Stimulated activated CD4-positive, alpha-beta T cell treated with anti-CD3 and anti-CD28 coated beads, Interleukin-1b, Interleukin-23, amount 100 ng/mL, for 48 hours (primary cell): Measurements from ENCODE around the gene NEUROD4.
"Not testable (repeated sequence)": the region's sequence is repeated elsewhere in the genome, so short reads cannot be mapped to it uniquely, and the experiment has no call there.

Source experiments
- DNase-seq: peaks from one replicate; pipeline ENCODE4 v3.0.0-alpha.2; 2020

Gene NEUROD4, protein sequence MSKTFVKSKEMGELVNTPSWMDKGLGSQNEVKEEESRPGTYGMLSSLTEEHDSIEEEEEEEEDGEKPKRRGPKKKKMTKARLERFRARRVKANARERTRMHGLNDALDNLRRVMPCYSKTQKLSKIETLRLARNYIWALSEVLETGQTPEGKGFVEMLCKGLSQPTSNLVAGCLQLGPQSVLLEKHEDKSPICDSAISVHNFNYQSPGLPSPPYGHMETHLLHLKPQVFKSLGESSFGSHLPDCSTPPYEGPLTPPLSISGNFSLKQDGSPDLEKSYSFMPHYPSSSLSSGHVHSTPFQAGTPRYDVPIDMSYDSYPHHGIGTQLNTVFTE

DNA sequence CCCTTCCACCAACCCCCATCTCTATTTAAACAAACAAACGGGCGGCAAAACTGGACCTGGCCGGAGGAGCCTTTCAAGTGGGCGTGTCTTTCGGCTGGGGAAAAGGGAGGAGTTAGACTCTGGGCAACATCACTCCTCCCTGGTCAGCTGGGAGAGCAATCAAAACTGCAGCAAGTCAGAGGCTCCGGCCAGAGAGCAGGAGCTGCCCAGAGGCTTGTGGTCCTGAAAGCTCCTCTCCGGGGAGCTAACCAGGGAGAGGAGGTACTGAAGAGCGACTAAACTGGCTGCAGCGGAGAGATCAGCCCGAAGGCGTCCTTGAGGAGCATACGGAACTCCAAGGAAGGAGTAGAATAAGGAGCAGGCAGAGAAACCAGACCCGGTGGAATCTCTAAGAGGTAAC, at the start of gene NEUROD4:
Gene NEUROD4 (plus strand): TSS at position 191 of the 400 bp plus-strand sequence. CDS start 6,466 bp downstream, outside the sequence.
- DNase-seq, result peak; percentile 6

DNA sequence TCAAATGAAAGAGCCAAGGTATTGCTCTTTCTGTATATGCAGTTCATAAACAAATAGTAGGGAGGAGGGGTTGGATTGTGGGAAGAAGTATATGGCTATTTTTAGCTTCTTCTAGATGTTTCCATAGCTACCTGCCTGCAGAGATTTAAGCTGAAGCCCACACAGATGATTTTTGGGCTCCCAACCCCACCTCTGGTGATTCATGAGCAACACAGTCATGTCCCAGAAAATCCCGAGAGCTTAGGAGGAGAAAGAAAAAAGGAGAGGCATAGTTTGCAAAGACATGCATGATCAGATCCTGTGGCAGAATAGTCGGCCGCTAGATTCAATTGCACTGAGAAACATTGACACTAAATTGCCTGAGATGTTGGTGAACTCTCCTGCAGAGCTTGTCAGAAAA, 49.0 kb upstream of the NEUROD4 start:
- no peak for DNase-seq

DNA sequence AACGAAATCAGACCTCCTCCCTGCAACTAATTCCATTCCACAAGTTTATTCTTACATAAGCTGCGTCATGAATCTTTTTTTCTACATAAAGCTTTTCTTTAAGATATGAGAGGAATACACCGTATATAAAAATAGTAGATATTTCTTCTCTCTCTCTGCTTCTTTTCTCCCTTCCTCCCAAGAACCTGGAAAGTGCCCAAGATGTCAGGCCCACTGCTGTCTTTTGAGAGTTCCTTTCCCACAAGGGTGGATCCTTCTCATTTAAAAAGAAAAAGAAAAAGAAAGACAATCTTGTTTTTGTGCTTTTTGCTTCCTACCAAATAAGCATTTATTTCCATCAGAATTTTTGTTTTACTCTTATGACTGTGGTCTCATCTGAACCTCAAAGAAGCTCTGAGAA, 46.2 kb upstream of the NEUROD4 start:
- no peak for DNase-seq

DNA sequence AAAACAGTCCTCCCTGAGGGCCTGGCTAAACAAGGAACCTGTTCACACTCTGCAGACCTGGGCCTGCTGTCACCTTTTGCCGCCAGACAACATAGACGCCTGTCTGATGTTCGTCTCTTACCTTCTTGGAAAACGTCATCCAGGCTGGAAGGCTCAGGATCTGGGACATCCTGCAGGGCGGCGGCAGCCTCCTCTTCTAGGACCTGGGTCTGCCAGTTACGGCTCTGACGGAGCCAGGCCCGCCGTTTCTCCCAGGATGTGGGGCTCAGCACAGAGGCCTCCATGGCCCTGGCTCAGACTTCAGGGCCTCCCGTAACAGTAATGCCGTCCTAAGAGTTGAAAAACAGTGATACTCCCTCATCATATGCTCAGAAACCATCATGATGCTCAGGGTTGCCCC, 45.5 kb upstream of the NEUROD4 start:
- no peak for DNase-seq

DNA sequence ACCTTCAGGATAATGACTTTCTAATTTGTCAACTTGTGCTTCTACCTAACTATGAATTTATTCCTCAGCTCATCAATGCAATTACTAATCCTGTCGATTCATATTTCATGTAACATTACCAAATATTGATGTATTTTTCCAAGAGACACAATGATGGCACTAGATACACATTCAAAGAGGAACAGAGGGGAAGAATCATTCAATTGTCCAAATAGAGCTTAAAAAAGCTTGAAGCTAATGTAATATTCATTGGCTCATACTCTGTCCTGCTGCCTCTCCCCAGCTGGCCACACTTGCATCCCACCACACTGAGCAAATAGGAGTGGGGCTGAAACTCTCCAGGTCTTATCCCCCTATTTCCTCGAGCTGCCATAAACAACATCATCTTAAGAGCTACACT, 44.5 kb upstream of the NEUROD4 start:
- no peak for DNase-seq

DNA sequence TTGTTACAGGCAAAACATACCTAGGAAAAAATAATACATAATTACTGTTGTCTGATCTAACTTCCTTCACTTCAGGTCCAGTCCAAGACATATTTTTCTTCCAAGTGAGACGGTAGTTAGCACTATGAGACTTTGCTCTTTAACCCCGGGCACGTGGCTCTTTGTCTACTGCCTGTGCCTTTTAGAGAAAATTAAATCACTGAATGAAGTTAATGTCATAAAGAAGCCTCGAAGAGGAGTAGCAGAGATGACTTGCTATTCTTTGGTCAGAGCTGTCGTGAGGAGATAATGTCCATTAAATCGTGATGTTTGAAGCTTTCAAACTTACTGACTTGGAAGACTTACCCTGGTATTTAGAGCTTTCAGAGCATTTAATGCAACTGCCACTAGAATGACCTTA, 43.9 kb upstream of the NEUROD4 start:
- no peak for DNase-seq

DNA sequence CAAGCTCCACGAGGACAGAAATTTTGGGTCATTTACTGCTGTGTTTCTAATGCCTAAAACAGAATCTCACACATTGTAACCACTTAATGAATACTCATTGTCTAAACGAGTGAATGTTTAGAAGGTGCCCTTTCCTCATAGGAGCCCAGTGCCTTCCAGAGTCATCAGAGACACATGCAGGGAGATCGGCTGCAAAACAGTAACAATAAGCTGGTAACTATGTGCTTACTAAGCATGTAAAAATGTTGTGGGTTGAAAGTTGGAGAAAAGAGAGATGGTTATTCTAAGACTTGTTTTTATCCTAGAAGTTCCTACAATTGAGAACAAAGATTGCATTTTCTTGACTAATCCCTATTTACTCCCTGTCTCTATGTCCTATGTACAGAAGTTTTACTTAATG, 42.6 kb upstream of the NEUROD4 start:
- no peak for DNase-seq

DNA sequence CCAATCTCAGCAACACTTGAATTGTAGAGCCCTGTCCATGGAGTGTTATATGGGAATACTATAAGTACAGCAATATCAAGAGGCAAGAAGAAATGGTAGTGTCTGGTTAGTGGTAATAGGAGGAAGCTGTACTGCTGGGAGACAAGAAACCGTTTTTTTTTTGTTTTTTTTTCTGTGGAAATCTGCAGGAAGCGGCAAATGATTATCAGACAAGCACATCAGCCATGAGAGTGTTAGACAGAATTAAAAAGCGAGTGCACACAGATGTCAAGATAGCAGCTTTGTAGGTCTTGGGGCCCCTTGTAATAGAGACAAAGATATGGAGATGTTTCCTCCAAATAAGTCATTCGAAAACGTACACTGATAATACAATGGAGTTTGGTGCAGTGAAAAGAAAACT, 41.9 kb upstream of the NEUROD4 start:
- DNase-seq, result no peak

DNA sequence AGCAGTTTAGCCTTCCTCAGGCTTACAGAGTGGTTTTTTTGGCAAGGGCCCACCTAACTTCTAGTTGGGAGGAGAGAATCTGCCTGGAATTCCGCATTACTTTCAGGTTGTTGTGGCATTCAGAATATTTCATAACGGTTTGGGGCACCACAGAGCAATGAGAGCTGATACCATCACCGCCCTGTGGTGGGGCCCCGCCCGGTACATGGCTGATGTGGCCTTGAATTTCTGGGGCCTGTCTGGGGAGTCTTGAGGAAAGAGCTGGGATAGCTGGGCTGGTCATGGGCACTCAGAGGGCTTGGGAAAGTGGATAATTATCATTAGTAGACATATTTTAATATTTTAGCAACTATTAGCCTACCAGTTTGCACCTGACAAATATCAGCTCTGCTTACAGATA, 39.4 kb upstream of the NEUROD4 start:
- DNase-seq, result peak; percentile 35

DNA sequence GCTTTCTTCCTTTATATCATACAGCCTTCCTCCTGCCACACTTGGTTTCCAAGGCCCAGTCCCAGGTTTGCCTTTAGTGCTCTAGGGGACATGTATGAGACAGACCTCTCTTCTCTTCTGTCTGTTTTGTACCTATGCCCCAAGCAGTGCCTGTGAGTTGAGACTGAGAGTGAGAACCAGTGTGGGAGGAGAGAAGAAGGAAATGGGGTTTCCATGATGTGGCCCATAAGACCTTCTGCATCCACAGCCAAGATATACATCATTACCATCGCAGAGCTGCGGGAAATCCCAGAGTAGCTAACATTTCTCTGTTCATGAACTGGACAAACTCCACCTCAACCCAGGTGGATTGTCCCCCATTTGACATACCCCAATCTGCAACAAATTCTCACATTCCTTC, 38.0 kb upstream of the NEUROD4 start:
- peak; percentile 55 for DNase-seq

DNA sequence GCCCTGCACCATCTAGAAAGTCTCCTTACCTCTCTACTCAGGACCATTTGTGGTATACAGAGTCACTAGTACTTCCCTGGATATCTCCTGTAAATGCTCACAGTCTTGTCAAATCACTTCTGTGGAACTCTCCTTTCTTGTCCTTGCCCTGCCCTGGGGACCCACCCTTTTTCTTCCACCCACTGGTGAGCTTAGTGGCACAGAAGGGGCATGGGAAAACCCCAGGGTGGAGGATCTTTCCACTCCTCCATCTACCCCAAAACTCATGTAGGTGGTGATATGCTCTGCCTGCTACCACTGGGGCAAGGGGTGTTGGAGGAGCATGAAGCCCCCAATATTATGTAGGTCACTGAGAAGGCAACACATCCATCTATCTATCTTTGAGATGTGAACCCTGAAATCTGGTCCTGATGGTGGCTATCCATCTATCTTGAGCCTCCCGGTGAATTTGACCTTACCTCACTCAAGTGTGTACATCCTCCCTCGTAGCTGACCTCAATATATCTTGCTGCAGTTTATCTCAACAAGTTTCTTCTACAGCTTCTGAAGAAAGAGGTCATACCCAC, 36.2 kb upstream of the NEUROD4 start:
- peak; percentile 25 for DNase-seq

DNA sequence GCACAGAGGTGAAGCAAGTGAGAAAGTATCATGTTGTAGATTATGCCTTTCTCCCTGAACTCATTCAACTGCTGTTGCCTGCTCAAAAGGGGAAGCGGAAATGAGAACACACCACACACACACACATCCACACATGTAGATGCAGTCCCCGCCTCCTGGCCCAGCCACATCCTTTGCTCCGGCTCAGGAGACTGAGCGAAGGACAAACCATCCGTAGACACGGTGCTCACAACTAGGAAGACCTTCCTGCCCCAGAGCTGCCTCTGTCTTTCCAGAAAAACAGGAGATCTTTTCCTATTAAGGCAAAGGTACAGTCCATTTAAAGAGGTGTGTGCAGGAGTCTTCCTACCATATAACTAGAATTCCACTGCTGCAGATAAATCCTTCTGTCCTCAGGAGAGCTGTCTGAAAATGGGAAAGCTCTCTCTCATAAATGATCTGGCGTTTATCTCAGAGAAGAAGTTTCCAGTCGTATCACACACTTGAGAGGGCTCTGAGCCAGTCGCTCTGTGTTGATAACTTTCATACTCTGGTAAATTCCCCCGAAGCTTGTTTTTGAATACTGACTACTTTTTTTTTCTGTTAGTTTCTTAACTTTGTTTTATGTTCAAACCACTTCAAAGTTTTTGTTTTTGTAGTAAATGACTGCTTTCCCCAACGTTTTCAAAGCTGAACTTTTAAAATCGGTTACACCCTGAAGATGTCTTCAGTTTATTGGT, 35.0 kb upstream of the NEUROD4 start, which contains the start of gene TESPA1:
Gene TESPA1 (minus strand): TSS at position 105 of the 719 bp plus-strand sequence. CDS start 10,200 bp downstream, outside the sequence.
- DNase-seq, result peak; percentile 86

DNA sequence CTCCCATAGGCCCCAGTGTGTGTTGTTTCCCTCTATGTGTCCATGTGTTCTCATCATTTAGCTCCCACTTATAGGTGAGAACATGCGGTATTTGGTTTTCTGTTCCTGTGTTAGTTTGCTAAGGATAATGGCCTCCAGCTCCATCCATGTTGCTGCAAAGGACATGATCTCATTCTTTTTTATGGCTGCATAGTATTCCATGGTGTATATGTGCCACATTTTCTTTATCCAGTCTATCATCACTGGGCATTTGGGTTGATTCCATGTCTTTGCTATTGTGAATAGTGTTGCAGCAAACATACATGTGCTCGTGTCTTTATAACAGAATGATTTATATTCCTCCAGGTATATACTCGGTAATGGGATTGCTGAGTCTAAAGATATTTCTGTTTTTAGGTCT, 33.0 kb upstream of the NEUROD4 start:
- not testable (repeated sequence) for DNase-seq

DNA sequence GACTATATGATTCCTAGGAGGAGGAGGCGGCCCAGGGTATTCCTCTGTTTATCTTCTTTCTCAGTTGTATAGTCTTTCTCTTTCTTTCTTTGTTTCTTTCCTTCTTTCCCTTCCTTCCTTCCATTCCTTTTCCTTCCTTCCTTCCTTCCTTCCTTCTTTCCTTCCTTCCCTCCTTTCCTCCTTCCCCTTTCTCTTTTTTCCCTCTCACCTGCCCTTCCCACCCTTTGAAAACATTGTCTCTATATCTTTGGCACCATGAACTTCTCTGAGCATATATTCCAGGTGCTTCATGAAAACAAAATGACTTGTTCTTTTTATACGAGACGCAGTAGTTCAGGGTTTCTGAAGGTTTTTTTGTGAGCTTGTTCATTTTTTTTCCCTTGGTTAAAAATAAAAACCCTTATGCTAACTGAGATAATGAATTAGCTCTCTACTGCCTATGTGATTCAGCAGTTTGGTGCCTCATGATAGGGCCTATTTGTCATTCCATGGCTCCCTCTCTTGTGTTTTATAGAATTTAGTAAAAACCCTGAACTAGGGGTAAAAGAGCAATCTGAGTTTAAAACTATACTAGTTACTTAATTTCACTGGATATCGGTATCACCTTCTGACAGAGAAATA, 32.1 kb upstream of the NEUROD4 start:
- DNase-seq, result no peak

DNA sequence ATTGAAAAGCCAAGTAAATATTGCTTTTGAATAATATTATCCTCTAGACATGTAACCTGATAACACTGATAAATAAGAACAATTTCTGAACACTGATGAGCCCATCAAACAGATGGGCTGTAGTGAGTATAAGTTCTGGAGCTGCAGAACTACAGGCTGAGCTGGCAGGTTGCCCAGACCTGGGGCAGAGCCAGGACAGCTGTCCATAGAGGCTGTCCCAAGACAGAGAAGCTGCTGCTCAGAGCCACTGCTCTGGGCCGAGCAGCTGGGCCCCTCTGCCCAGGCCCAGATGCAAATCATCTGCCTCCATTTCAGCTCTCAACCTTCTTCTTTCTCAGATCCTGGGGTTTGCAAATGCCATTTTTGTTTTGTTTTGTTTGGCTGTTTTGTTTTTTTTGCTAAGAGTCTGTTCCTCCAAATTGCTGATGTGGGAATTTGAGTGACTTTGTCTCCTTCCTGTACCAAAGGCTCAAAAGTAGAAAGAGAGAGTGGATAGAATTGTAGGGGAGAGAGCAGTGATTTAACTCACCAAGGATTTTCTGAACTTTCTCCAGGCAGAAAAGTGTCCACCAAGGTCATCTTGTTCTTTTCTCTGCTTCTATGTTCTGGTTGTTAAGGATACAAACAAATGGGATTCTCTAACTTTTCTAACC, 31.2 kb upstream of the NEUROD4 start:
- no peak for DNase-seq

DNA sequence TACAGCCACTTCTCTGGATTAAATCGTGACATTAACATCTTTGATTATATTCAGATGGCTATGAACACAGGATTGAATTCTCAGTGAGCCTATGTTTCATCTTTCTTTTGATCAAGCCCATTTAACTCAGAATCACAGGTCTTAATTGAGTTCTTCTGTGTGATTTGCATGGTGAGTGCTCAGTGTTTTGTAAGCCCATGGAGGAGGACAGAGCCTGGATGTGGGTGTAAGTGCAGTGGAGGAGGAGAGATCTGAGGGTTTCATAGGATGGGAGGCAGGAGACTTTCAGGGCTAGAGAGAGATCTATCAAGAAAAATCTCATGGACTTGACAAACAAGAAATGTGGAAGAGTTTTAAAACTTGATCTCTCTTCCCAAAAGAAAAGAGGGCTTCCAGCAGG, 29.9 kb upstream of the NEUROD4 start:
- DNase-seq, result no peak

DNA sequence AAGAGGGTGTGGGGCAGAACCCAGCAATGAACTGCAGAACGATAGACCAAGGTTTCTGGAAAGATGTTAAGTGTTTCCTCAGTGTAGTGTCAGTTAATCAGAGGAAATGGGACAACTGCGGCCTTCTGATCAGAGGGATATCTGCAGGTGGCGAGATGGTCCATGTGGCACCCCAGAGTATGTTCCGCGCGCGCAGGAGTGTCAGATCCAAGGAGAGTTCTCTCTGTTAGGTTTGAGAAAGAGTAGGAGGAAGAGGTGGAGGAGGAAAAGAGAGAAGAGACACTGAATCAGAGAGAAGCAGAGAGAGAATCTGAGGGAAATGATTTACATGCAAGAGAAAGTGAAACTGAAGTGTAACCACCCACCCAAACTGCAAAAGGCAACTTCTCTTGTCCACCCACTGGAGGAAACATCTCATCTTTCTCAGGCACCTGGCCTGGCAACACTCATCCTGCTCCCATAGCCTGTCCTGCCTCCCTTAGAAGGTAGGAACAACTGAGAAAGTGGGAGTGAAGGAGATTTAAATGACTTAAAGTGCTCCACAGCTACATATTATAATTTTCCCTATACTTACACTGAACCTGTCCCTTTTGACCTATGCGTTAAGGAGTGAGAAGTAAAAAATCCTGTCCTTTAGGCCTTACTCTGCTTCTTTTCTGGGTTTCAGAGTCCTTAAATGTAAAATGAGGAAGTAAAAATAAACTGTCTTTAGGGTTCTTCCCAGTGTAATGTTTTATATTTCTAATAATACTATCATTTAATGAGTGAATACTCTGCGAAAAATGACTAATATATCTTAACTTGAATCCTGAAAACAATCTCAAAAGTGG, 28.4 kb upstream of the NEUROD4 start:
- peak; percentile 42 for DNase-seq

DNA sequence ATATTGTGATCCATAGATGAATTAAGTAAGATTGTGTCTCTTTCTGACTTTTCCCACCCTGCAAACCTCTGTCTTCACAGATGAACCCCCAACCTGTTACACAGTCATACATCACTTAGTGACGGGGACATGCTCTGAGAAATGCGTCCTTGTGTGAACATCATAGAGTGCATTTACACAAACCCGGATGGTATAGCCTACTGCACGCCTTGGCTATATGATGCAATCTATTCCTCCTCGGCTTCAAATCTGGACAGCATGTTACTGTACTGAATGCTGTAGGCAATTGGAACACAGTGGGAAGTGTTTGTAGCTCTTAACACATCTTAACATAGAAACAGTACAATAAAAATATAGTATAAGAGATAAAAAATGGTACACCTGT, 27.8 kb upstream of the NEUROD4 start:
- peak; percentile 10 for DNase-seq

DNA sequence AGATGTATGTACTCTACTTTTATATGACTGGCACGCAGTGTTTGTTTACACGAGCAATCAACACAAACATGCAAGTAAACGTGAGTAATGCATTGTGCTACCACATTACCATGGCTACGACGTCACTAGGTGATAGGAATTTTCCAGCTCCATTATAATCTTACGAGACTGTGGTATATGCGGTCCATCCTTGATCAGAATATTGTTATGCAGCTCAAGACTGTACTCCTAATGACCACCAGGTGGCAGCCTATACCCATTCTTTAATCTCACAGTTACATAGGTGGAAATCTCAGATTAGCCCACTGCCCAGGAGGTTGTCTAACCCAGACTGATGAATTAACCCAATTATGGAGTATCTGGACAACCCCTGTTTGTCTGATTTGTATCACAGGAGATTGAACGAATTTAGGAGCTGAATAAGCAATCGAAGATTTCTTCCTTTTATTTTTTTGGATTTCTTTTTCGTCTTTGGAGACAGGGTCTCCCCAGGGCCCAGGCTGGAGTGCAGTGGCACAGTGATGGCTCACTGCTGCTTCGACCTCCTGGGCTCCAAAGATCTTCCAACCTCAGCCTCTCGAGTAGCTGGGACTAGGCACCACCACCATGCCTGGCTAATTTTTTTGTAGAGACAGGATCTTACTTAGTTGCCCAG, 26.5 kb upstream of the NEUROD4 start:
- DNase-seq, result peak; percentile 39

DNA sequence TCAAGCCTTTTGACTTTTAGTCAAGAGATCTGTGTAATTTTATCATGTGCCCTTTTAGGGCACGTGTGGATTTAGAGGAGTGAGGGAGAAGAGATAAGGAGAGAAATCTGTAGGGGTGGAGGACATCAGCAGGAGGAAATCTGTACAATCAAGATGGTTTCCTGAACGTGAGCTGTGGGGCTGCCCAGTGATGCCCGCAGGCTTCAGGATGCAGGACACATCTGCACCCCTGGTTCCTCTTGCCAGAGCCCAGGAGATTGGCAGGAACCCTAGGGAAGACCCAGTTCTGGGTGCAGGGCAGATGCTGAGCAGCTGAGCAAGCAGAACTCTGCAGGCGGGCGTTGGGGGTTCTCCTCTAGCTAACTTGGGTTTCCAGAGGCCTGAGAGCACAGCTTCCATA, 23.6 kb upstream of the NEUROD4 start:
- DNase-seq, result no peak

DNA sequence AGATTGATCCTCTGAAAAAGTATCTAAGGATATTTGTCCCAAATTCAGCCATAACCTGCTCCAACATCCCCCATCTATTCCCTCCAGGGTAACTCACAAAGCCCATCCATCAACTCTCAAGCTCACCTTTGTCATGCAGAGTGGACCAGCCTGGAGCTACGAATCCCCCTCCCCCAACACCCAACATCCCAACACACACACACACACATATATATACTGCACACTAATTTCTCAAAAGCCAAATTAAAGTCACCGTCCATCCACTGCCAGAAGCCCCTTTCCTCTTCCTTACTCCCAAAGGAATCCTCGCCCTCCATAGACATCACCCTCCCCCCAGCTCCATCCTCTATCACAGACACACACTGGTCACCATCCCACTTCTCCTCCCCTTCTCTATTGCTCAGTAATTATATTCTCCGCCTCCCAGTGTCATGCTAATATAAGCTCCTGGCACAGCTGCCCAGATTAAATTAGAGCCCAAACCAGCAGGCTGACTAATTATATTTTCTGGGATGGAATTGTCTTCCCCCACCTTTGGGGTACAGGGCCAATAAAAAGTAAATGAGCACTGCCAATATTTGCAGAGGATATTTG, 21.7 kb upstream of the NEUROD4 start:
- no peak for DNase-seq
